Measurements from ENCODE around the gene TEX2.

- peak; percentile 97 for TF ChIP-seq TAF1 (IDR thresholded peaks at IDR 0.05; ENCODE audit: low read depth)
- TF ChIP-seq USF1 (IDR thresholded peaks at IDR 0.05), result peak; percentile 99
- TF ChIP-seq CREB1 (IDR thresholded peaks at IDR 0.05; ENCODE audit: low read depth), result no peak
- peak; percentile 10; the same call in 1 of the 2 replicates for TF ChIP-seq CEBPB (IDR thresholded peaks at IDR 0.05)
Observed at GRCh38 chr17:64145751-64146417, 117.2 kb downstream of the TEX2 start.
